Measurements from ENCODE around the gene MAP3K2. TPM values are rescaled to one million over a fixed set of nuclear protein-coding genes. Genes with fewer than 3 reads are reported as not detected.
A peak's percentile ranks its signal among the peaks of the same experiment; 100 is the strongest.

Gene MAP3K2
- total RNA-seq, 2 experiments from 2014 or later: 41.1 to 43.2 TPM

- Mint-ChIP-seq H3K4me1 (peaks cover 62% of the 10 kb centered on the region), H3K27me3 (no peaks in the 10 kb centered on the region), H3K36me3 (peaks cover 23% of the 10 kb centered on the region), H3K27ac (peak overlapping the region; percentile 79), H3K9me3 (no peaks in the 10 kb centered on the region), H3K4me3 (peak overlapping the region; percentile 90)
- peak; percentile 85 for DNase-seq
These were observed 766 bp downstream of the MAP3K2 start for GRCh38 chr2:127386764-127387654.

- Mint-ChIP-seq H3K27me3 (no peaks in the 10 kb centered on the region), H3K4me1 (peaks cover 66% of the 10 kb centered on the region), H3K36me3 (peaks cover 22% of the 10 kb centered on the region), H3K4me3 (peak overlapping the region; percentile 90), H3K27ac (peak overlapping the region; percentile 79), H3K9me3 (no peaks in the 10 kb centered on the region)
- DNase-seq: no peak
These were observed 1.5 kb downstream of the MAP3K2 start for GRCh38 chr2:127386246-127386645.

DNA sequence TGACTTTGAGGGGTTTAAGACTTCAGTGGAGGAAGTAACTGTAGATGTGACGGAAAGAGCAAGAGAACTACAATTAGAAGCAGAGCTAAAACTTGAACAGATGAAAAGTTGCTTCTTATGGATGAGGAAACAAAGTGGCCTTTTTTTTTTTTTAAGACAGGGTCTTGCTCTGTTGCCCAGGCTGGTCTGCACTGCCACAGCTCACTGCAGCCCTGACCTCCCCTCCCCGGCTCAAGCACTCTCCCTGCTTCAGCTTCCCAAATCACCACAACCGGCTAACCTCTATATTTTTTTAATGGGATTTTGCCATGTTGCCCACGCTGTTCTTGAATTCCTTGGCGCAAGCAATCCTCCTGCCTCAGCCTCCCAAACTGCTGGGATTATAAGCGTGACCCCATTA lies 3.2 kb downstream of the MAP3K2 start:
- no peaks in the 10 kb centered on the region for H3K9me3 Mint-ChIP-seq
- H3K4me3 Mint-ChIP-seq: no peak overlapping the region
- no peaks in the 10 kb centered on the region for H3K27me3 Mint-ChIP-seq
- no peak for DNase-seq
- H3K27ac Mint-ChIP-seq: no peak overlapping the region
- H3K4me1 Mint-ChIP-seq: peaks cover 75% of the 10 kb centered on the region
- H3K36me3 Mint-ChIP-seq: peaks cover 22% of the 10 kb centered on the region

- Mint-ChIP-seq H3K4me1 (peaks cover 70% of the 10 kb centered on the region), H3K4me3 (no peak overlapping the region), H3K27me3 (no peaks in the 10 kb centered on the region), H3K9me3 (no peaks in the 10 kb centered on the region), H3K36me3 (peaks cover 24% of the 10 kb centered on the region), H3K27ac (no peak overlapping the region)
- no peak for DNase-seq
These were observed 4.9 kb downstream of the MAP3K2 start for GRCh38 chr2:127382831-127383230.

GRCh38 chr2:127381762-127382161 lies 6.0 kb downstream of the MAP3K2 start:
- Mint-ChIP-seq H3K36me3 (peaks cover 28% of the 10 kb centered on the region), H3K9me3 (no peaks in the 10 kb centered on the region), H3K27me3 (no peaks in the 10 kb centered on the region), H3K4me3 (no peak overlapping the region), H3K27ac (no peak overlapping the region), H3K4me1 (peaks cover 73% of the 10 kb centered on the region)
- no peak for DNase-seq

DNA sequence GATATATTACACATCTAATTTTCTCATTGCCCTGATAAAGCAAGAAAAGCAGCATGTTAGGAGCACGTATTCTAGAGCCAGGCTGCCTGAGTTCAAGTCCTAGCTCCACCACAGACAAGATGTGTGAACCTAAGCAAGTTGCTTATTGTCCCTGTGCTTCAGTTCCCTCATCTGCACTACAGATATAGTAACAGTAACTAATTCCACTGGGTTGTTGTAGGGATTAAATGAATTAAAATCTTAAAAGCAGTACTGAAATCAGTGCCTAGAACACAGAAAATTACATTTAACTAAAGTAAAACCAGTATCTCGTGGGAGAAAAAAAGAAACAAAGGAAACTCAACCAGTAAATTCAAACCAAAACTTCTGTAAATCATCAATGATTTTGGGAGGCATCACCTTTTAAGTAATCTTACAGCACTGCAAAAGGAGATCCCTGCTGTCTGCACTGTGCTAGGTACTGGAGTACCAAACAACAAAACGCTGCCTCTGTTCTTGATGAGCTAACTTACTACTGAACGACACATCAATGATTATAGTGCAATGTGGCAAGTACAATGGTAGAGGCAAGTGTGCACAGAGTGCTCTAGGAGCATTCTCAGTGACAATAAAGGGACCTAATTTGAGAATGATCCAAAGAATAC lies 7.9 kb downstream of the MAP3K2 start:
- H3K27ac Mint-ChIP-seq: no peak overlapping the region
- H3K27me3 Mint-ChIP-seq: no peaks in the 10 kb centered on the region
- H3K4me3 Mint-ChIP-seq: no peak overlapping the region
- H3K36me3 Mint-ChIP-seq: peaks cover 36% of the 10 kb centered on the region
- no peak for DNase-seq
- peaks cover 56% of the 10 kb centered on the region for H3K4me1 Mint-ChIP-seq
- H3K9me3 Mint-ChIP-seq: peaks cover 8% of the 10 kb centered on the region

DNA sequence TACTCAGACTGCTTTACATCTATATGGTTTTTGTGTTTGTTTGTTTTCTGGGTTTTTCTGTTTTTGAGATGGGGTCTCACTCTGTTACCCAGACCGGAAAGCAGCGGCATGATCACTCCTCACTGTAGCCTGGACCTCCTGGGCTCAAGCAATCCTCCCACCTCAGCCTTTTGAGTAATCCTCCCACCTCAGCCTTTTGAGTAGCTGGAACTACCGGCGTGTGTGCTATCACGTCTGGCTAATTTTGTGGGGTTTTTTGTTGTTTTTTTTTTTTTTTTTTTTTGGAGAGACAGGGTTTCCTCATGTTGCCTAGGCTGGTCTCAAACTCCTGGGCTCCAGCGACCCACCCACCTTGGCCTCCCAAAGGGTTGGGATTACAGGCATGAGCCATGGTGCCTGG lies 9.1 kb downstream of the MAP3K2 start:
- Mint-ChIP-seq H3K4me1 (peaks cover 49% of the 10 kb centered on the region), H3K27me3 (no peaks in the 10 kb centered on the region), H3K9me3 (peaks cover 17% of the 10 kb centered on the region), H3K36me3 (peaks cover 38% of the 10 kb centered on the region), H3K27ac (no peak overlapping the region), H3K4me3 (no peak overlapping the region)
- no peak for DNase-seq

DNA sequence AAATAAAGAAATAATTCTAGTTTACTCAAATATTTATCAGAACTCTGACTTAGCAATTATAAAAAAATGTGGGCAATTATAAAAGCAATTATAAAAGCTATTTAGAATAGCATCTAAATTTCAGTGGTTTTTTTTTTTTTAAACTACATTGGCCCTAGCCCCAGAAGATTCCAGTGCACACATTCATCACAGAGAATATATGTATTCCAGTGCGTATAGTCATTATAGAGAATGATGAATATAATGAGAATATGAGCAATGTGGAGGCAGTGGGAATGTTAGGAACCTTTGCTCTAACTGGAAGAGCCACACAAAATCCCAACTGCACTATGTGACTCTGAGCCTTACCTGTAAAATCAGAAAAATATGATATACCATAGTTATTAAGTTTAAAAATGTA lies 10.5 kb downstream of the MAP3K2 start:
- H3K27me3 Mint-ChIP-seq: no peaks in the 10 kb centered on the region
- H3K27ac Mint-ChIP-seq: no peak overlapping the region
- no peak overlapping the region for H3K4me3 Mint-ChIP-seq
- peaks cover 28% of the 10 kb centered on the region for H3K9me3 Mint-ChIP-seq
- peaks cover 37% of the 10 kb centered on the region for H3K4me1 Mint-ChIP-seq
- DNase-seq: no peak
- H3K36me3 Mint-ChIP-seq: peaks cover 44% of the 10 kb centered on the region

DNA sequence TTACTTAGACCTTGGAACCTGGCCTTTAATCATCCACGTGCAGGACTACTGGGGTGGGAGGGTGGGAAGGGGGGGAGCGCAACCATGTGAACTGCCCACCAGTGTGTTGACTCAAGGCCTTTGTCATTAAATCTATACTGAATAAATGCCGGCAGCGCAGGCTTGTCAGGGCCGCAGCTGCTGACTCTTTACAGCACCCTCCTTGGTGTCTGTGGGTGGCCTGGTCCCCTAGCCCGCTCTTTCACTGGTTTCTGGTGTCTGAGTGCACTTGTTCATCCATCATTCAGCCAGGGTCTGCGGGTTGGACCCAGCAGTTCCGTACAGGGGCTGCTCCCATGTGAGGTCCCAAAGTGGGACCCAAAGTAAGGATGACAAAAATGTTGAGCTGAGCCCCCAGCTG lies 11.5 kb downstream of the MAP3K2 start:
- Mint-ChIP-seq H3K4me3 (no peak overlapping the region), H3K27ac (no peak overlapping the region), H3K27me3 (no peaks in the 10 kb centered on the region), H3K4me1 (peaks cover 30% of the 10 kb centered on the region), H3K36me3 (peaks cover 51% of the 10 kb centered on the region), H3K9me3 (peaks cover 33% of the 10 kb centered on the region)
- no peak for DNase-seq

- Mint-ChIP-seq H3K4me3 (no peak overlapping the region), H3K27ac (no peak overlapping the region), H3K4me1 (peaks cover 11% of the 10 kb centered on the region), H3K27me3 (no peaks in the 10 kb centered on the region), H3K36me3 (peaks cover 67% of the 10 kb centered on the region), H3K9me3 (peaks cover 49% of the 10 kb centered on the region)
- no peak for DNase-seq
These were observed 14.3 kb downstream of the MAP3K2 start for GRCh38 chr2:127373362-127374083.

- H3K9me3 Mint-ChIP-seq: peaks cover 45% of the 10 kb centered on the region
- DNase-seq: no peak
- no peak overlapping the region for H3K4me3 Mint-ChIP-seq
- no peak overlapping the region for H3K27ac Mint-ChIP-seq
- peaks cover 54% of the 10 kb centered on the region for H3K36me3 Mint-ChIP-seq
- H3K27me3 Mint-ChIP-seq: no peaks in the 10 kb centered on the region
- peaks cover 13% of the 10 kb centered on the region for H3K4me1 Mint-ChIP-seq
These were observed 16.7 kb downstream of the MAP3K2 start for GRCh38 chr2:127371037-127371436.

- peaks cover 20% of the 10 kb centered on the region for H3K4me1 Mint-ChIP-seq
- no peak overlapping the region for H3K27ac Mint-ChIP-seq
These were observed 17.8 kb downstream of the MAP3K2 start for GRCh38 chr2:127370010-127370409.

DNA sequence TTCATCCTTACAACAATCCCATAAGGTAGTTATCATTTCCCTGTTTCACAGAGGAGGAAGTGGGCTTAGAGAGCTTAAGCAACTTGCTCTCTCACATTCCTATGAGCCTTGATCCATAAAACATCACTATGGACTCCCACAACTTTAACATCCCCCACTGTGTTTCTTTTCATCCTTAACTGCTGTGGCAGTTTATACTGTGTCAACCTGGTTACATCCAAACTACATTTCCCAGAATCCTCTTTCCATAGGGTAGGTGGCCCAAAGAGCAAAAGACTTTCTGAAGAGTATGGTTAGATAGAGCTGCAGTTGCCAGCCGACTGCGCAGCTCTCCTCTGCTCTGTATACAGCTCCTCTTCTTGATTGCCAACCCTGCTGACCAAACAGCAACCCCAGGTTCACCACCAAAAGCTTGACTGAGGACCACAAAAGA lies 22.5 kb downstream of the MAP3K2 start:
- H3K4me3 Mint-ChIP-seq: no peak overlapping the region
- DNase-seq: no peak
- H3K27ac Mint-ChIP-seq: no peak overlapping the region
- H3K27me3 Mint-ChIP-seq: no peaks in the 10 kb centered on the region
- peaks cover 9% of the 10 kb centered on the region for H3K36me3 Mint-ChIP-seq
- peaks cover 8% of the 10 kb centered on the region for H3K9me3 Mint-ChIP-seq
- peaks cover 32% of the 10 kb centered on the region for H3K4me1 Mint-ChIP-seq

More at GRCh38 chr2:127370010-127370409, 17.8 kb downstream of the MAP3K2 start:
- H3K4me3 Mint-ChIP-seq: no peak overlapping the region
- peaks cover 46% of the 10 kb centered on the region for H3K36me3 Mint-ChIP-seq
- H3K9me3 Mint-ChIP-seq: peaks cover 41% of the 10 kb centered on the region
- no peak for DNase-seq
- H3K27me3 Mint-ChIP-seq: no peaks in the 10 kb centered on the region

DNA sequence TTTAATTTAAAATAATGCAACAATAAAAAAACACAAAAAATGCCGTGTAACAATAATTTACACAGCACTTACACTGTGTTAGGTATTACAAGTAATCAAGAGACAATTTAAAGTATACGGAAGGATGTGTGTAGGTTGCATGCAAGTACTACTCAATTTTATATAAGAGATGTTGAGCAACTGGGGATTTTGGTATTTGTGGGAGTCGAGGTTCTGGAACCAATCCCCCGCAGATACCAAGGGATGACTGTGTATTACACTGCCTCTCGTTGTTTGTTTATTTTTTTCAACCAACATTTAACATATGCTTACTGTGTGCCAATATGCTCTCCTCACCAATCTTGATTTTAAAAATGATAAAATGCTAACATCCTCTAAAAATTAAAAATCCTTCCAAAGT lies 24.8 kb downstream of the MAP3K2 start:
- no peak for DNase-seq
- H3K36me3 Mint-ChIP-seq: peaks cover 4% of the 10 kb centered on the region
- H3K27ac Mint-ChIP-seq: no peak overlapping the region
- peaks cover 45% of the 10 kb centered on the region for H3K4me1 Mint-ChIP-seq
- H3K9me3 Mint-ChIP-seq: no peaks in the 10 kb centered on the region
- no peak overlapping the region for H3K4me3 Mint-ChIP-seq
- H3K27me3 Mint-ChIP-seq: no peaks in the 10 kb centered on the region
